Measurements from ENCODE around the gene RPS3. TPM values are rescaled to one million over a fixed set of nuclear protein-coding genes. Genes with fewer than 3 reads are reported as not detected.

RPS3 gene
- polyA plus RNA-seq, 3 donors, result 1,248 to 1,563 (median 1,448) TPM

GRCh38 chr11:75449776-75450175 is 50.5 kb downstream of the RPS3 start:
- Histone ChIP-seq H3K9me3 (replicated peaks in 1 of 2; ENCODE audit: control insufficient read depth in 1 of 2, insufficient read depth in 1 of 2, low read length in 2 of 2) (peaks cover 0 to 4% of the 10 kb centered on the region in 2 donors), H3K27ac (ENCODE audit: low read depth in 1 of 2, low read length in 2 of 2) (no peak overlapping the region), H2AFZ (ENCODE audit: insufficient read depth, low read depth, low read length, poor library complexity, severe bottlenecking) (no peak overlapping the region), H3K4me3 (replicated peaks in 1 of 3; ENCODE audit: low read depth in 2 of 3, low read length in 3 of 3) (no peak overlapping the region), H3K27me3 (ENCODE audit: control insufficient read depth in 2 of 2, insufficient read depth in 2 of 2, low read length in 2 of 2) (no peaks in the 10 kb centered on the region), H3K36me3 (replicated peaks in 1 of 2; ENCODE audit: control insufficient read depth in 1 of 2, insufficient read depth in 2 of 2, low read length in 2 of 2) (peaks cover 0 to 9% of the 10 kb centered on the region in 2 donors), H3K9ac (ENCODE audit: insufficient read depth, low read length, poor library complexity, severe bottlenecking) (no peak overlapping the region), H3K4me2 (replicated peaks; ENCODE audit: extremely low read depth, low read length, poor library complexity, severe bottlenecking) (no peak overlapping the region), H4K20me1 (ENCODE audit: insufficient read depth, low read length) (no peaks in the 10 kb centered on the region), H3K79me2 (ENCODE audit: insufficient read depth, low read length) (no peaks in the 10 kb centered on the region), H3K4me1 (ENCODE audit: control insufficient read depth in 1 of 2, insufficient read depth in 2 of 2, low read length in 2 of 2) (no peaks in the 10 kb centered on the region)
- H3K4me3 Mint-ChIP-seq, result no peak overlapping the region
- no peak for DNase-seq
- H3K36me3 Mint-ChIP-seq, result peaks cover 16 to 20% of the 10 kb centered on the region in 2 donors
- no peak for TF ChIP-seq CTCF (IDR thresholded peaks at IDR 0.05)
- H3K27ac Mint-ChIP-seq, result peak overlapping the region in 1 of 7 donors; percentile 11
- intact Hi-C loops (cut with micrococcal nuclease), result no loop called here
- H3K9me3 Mint-ChIP-seq, result peaks cover 0 to 7% (median 2%) of the 10 kb centered on the region in 7 donors
- no peaks in the 10 kb centered on the region for H3K4me1 Mint-ChIP-seq
- WGBS (ENCODE audit: insufficient coverage), result 98% methylated on average over 9 of the region's 11 CpGs
- peaks cover 0 to 4% (median 1%) of the 10 kb centered on the region in 3 donors for H3K27me3 Mint-ChIP-seq (ENCODE audit: low read depth in 3 of 3)

- Histone ChIP-seq H3K4me2 (replicated peaks; ENCODE audit: extremely low read depth, low read length, poor library complexity, severe bottlenecking) (no peak overlapping the region), H3K27ac (ENCODE audit: low read depth in 1 of 2, low read length in 2 of 2) (no peak overlapping the region), H3K4me3 (replicated peaks in 1 of 3; ENCODE audit: low read depth in 2 of 3, low read length in 3 of 3) (no peak overlapping the region), H3K4me1 (ENCODE audit: control insufficient read depth in 1 of 2, insufficient read depth in 2 of 2, low read length in 2 of 2) (no peaks in the 10 kb centered on the region), H3K79me2 (ENCODE audit: insufficient read depth, low read length) (no peaks in the 10 kb centered on the region), H3K27me3 (ENCODE audit: control insufficient read depth in 2 of 2, insufficient read depth in 2 of 2, low read length in 2 of 2) (no peaks in the 10 kb centered on the region), H4K20me1 (ENCODE audit: insufficient read depth, low read length) (no peaks in the 10 kb centered on the region), H3K9me3 (replicated peaks in 1 of 2; ENCODE audit: control insufficient read depth in 1 of 2, insufficient read depth in 1 of 2, low read length in 2 of 2) (peaks cover 0 to 4% of the 10 kb centered on the region in 2 donors), H3K9ac (ENCODE audit: insufficient read depth, low read length, poor library complexity, severe bottlenecking) (no peak overlapping the region), H3K36me3 (replicated peaks in 1 of 2; ENCODE audit: control insufficient read depth in 1 of 2, insufficient read depth in 2 of 2, low read length in 2 of 2) (peaks cover 0 to 9% of the 10 kb centered on the region in 2 donors), H2AFZ (ENCODE audit: insufficient read depth, low read depth, low read length, poor library complexity, severe bottlenecking) (no peak overlapping the region)
- no peak for DNase-seq
- WGBS (ENCODE audit: insufficient coverage), result 91% methylated on average over 7 of the region's 7 CpGs
- Mint-ChIP-seq H3K4me3 (no peak overlapping the region), H3K27ac (no peak overlapping the region), H3K9me3 (peaks cover 0 to 7% (median 2%) of the 10 kb centered on the region in 7 donors), H3K4me1 (no peaks in the 10 kb centered on the region), H3K27me3 (ENCODE audit: low read depth in 3 of 3) (peaks cover 0 to 4% (median 1%) of the 10 kb centered on the region in 3 donors), H3K36me3 (peaks cover 19 to 21% of the 10 kb centered on the region in 2 donors)
- intact Hi-C loops (cut with micrococcal nuclease), result no loop called here
- no peak for TF ChIP-seq CTCF (IDR thresholded peaks at IDR 0.05)
Measured at GRCh38 chr11:75450236-75450635, 50.9 kb downstream of the RPS3 start.

All from CD14-positive monocyte (primary cell).